Measurements from ENCODE around the gene TLE3.

The TLE3 gene

GRCh38 chr15:70082281-70082900 lies 15.3 kb downstream of the TLE3 start:
- no peak for DNase-seq (ENCODE audit: low read depth)

DNA sequence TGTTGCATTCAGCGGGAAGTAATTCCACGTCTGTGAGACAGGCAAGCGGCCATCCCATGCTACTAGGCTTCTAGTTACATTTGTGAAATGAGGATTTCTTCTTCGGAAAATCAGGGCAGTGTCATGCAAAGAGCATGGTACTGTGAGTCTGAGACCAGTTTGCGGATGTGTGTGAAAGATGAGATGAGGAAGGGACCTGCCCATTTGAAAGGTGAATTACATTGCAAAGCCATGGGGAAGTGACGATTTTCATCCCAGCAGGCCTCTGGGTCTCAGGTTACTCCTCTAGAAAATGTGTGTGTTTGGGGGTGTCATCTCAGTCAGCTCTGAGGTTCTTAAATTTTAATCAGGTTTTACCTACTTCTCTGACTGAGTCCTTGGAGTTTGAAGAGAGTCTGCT lies 16.1 kb downstream of the TLE3 start:
- no peak for DNase-seq (ENCODE audit: low read depth)

DNA sequence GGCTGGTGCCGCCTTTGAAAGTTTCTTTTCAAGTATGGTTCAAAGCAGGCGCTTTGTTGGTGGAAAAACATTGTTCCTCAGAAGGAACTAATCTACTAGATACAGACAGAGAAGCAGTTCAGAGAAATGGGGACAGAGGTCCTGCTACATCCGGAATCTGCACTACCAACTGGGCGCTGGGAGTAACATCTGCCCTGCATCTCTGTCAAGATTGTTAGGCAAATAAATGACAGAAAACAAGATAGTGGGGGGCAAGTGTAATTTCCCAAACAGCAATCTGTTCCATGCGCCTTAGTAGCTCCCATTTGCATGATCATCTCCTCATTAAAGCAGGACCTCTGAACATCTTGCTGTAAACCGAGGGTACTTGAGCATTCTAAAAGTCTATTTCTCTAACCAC lies 17.4 kb downstream of the TLE3 start:
- DNase-seq (ENCODE audit: low read depth) = no peak

GRCh38 chr15:70079888-70080287 lies 17.8 kb downstream of the TLE3 start:
- no peak for DNase-seq (ENCODE audit: low read depth)

- DNase-seq (ENCODE audit: low read depth) = no peak
These were observed 18.9 kb downstream of the TLE3 start for GRCh38 chr15:70078578-70079417.

DNA sequence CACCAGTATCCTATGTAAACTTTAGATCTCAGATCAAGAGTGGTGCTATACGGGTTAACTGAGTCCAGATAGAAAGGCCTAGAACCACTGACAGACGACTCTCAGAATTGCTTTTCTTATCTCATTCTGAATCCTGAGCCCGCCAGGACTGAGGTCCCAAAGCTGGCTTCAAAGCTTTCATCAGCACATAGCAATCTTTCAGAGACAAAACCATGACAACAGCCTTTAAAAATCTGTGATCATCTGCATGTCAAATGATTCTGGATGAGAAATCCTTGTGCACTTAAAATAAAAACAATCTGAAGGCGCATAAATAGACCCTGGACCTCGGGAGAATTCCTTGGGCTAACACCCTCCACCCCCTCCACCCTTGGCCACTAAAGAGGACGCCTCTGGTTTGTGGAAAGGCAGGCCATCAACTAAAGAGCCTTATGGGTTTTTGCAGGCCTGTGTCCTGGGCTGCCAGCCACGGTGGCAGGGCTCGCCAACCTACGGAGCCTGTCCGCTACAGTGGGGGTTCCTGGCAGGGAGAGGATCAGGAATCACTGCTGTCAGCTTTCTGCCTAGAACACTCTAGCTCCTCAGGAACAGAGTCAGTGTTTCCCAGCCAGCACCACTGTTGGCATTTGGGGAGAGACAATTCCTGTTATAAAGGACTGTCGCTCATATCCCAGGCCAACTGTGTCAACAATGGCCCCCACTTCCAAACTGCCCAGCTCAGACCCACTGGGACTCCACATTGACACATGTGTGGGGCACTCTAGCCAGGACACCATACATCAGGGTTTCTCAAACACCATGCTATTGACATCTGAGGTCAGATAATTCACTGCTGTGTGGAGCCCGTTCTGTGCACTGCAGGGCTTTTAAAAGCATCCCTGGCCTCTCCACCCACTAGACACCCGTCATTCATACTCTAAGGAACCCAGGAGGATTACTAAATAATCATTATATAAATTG lies 20.2 kb downstream of the TLE3 start:
- DNase-seq (ENCODE audit: low read depth) = no peak

- no peak for DNase-seq (ENCODE audit: low read depth)
These were observed 23.3 kb downstream of the TLE3 start for GRCh38 chr15:70074380-70074779.

- no peak for DNase-seq (ENCODE audit: low read depth)
These were observed 25.2 kb downstream of the TLE3 start for GRCh38 chr15:70072479-70072878.

DNA sequence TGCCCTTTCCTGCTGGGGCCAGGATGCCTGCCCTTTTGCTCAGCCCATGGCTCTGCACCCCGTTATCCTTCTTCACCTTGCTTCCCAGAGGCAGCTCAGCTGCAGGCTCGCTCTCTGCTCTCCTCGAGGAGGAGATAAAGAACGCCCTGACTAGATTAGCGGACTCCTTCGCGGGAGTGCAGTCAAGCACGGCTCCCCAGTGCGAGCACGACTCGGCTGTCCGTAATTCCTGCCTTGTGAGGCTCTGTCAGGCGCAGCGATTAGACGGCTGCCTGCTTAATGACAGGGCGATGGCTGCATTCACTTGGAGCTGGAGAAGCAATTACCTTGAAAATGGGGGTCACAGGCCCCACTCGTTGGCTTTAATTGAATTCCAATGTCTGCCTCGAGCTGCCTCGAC lies 25.9 kb downstream of the TLE3 start:
- no peak for DNase-seq (ENCODE audit: low read depth)

DNA sequence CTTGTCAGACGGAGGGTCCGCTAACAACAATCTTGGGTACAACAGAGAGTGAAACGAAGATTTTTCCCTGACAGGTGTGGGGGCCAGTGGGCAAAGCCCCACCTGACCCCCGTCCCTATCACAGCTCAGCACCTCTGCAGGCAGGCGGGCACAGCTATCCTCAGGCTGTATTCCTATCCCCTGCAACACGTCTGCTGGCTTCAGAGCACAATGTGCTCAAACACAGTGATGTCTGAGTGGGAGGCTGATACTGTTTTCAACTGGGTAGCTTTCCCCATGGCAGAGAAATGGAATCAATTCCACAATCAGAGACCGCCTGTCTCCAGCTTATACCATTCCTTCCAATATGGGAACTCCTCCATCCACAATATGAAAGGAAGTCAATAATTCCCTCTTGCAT lies 28.0 kb downstream of the TLE3 start:
- DNase-seq (ENCODE audit: low read depth) = no peak

DNA sequence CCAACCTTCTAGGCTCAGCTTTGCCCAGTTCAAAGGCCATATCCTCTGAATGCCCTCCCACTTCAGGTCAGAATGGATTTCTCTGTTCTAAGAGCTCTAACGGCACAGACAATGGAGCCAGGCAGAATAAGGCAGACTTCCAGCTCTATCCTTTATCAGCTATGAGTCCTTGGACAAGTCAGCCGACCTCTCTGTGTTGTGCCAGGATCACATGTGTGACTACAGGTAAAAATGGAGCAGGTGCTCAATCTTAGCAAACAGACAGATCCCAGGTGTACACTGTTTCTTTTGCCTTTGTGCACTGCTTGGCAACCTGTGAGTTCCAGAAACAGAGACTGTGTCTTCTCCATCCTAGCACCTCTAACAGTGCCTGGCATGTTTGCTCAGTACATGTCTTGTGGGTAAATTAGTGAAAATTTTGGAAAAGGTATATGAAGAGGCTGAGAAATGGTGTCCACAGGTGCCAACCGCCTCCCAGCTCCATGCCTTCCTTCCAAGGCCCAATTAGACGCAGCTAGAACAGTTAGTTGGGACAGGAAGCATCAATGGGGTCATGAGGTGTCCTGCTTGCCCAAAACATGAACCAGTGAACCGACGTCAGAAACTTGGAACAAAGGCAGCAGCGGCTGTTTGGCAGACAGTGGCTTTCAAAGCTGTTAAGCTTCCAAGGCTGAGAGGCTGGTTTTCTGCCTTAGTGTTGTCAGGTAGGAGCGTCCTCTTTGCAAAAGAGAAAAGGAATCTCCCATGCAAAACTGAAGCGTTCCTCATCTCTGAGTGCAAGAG lies 28.7 kb downstream of the TLE3 start:
- no peak for DNase-seq (ENCODE audit: low read depth)

DNA sequence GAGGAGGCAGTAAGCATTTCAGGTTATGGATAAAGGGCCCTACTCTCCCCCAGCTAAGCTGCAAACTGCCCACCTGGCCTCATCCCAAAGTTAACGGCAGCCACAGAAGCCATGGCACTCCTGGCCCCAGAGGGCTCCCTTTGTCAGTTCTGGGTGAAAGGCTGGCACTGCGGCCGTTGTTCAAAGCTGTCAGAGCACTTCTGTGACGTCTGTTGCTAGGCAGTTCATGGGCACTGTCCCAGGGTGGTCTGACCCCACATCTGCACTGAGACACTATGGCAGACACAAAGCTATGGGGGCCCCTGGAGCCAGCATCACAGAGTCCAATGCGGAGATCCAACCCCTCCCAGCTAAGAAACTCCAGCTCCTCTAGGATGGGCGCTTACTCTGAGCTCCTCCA lies 30.0 kb downstream of the TLE3 start:
- DNase-seq (ENCODE audit: low read depth) = no peak

- DNase-seq (ENCODE audit: low read depth) = no peak
These were observed 30.7 kb downstream of the TLE3 start for GRCh38 chr15:70067011-70067410.

DNA sequence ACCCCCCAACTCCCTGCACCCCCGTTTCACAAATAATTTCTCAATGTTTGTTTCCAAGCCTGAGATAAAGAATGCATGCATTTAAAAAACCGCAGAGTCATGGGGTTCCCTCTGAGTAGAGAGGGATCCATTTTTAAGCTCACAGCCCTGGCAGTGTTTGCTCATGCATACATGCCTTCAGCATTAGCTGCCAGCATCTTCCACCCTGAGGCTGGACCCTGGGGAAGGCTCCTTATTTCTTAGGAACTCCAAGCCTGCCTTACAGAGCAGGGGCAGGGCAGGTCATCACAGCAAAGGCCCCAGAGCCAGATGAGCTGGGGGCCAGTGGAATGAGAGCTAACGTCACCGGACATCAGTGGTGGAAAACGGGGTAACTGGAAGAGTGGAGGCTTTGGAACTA lies 31.3 kb downstream of the TLE3 start:
- no peak for DNase-seq (ENCODE audit: low read depth)

DNA sequence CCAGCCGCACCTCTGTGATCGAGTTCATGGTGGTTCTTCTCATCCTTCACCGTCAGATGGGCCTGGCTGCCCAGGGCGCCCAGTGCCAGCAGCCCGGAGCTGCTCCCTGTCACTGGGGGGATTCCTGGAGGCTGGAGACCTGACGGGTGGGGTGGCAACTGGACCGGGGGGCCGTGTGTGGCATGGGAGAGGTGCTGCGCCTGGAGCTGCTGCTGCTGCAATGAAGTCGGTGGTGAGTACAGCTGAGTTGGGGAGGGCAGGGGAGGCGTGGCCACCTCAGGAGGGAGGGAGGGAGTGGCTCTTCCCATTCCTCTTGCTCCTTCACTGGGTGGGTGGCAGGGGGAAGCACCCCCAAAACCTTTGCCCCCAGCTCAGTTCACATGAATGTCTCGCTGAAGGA lies 31.7 kb downstream of the TLE3 start:
- DNase-seq (ENCODE audit: low read depth) = no peak

DNA sequence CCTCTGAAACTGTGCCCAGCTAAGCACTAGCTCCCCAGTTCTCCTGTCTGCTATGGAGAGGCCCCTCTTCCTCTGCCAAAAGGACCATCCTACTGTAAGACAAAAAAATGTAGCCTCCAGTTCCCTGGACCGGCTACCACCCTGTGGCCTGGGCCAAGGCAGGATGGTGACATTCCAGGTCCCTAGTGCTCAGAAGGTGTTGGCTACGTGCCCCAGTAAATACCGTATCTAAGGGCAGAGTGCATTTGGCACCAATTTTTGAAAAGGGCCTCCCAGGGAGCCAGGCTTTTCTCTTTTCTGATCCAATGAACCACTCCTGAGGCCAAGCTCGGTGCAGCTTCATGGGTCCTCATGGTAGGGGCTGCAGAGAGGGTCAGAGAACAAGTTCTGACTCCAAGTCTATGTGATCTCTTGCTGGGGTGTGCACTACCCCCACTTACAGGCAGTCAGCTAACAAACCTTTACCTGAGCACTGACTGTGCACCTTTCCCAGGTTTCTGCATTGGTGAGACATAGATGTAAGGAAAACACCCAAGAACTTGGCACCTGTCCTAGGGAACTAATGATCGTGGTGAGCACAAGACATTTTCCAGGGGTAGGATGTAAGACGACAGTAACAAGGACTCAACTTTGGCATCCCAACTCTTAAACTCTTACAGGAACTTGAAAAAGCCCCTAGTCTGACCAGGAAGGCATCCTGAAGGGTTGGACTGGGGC lies 32.6 kb downstream of the TLE3 start:
- no peak for DNase-seq (ENCODE audit: low read depth)

GRCh38 chr15:70064441-70064840 lies 33.3 kb downstream of the TLE3 start:
- no peak for DNase-seq (ENCODE audit: low read depth)

GRCh38 chr15:70063980-70064379 lies 33.7 kb downstream of the TLE3 start:
- DNase-seq (ENCODE audit: low read depth) = no peak

- no peak for DNase-seq (ENCODE audit: low read depth)
These were observed 34.3 kb downstream of the TLE3 start for GRCh38 chr15:70063261-70063925.

DNA sequence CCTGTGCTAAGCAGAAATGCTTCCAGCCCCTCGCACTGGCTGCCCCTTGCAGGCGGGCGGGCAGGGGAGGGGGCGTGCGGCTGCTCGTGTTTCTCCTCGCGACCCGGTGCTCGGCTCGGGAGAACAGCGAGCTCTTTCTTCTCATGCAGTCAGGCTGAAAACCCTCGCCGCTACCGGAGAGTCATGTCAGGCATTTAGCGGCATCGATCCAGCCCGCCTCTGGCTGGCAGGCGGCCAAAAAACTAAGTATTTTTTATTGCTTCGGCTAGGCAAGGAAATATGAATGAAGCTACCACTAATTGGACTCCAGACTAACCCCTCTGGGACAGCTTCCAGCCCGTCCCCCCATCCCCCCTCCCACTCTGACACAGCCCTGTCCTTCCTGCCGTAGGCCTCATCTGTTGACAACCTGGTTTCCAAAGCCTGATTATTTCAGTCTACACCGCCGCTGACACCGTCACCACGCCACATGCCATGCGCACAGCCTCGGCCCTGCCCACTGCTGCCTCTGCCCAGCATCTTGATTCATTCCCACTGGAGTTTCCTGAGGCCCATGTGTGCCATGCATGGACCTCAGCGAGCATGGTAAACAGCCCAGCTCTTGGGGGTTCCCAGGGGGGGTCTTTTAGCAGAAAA lies 35.3 kb downstream of the TLE3 start:
- DNase-seq (ENCODE audit: low read depth) = no peak
